SK-N-SH (cell line): ENCODE measurements around the gene ZMYND8. TPM values are rescaled to one million over a fixed set of nuclear protein-coding genes. Genes with fewer than 3 reads are reported as not detected.

ENCODE experiments used
- CTCF ChIA-PET: fragments of 300-600, 350-600 bp; formaldehyde crosslinking; extraction: SDS; loops from one replicate; lab custom pipeline; 2021; lab: Yijun Ruan, JAX
- POLR2A ChIA-PET: fragments of 350-600 bp; sonication (Branson Sonifier 250); formaldehyde crosslinking; extraction: SDS; loops from one replicate; lab custom pipeline; 2020; ENCODE audit warnings: antibody characterized with exemption, inconsistent platforms; lab: Yijun Ruan, JAX
- DNase-seq: peaks from one replicate; pipeline ENCODE4 v3.0.0; 2012
- H2AFZ ChIP-seq: fragments of 200-600 bp; sonication (generic); 2 replicates; pipeline ENCODE4 v1.8.1; 2016; ENCODE audit warnings: antibody characterized with exemption, mild to moderate bottlenecking, low read depth
- H3F3A ChIP-seq: fragments of 200-600 bp; sonication (generic); replicated peaks from 2 replicates; pipeline ENCODE3; 2016; ENCODE audit warnings: antibody characterized with exemption, mild to moderate bottlenecking; ENCODE audit not compliant: insufficient read depth
- H3K27ac ChIP-seq, 2 experiments: fragments of 200-500 bp in 1 of 2; fragments of 200-600 bp in 1 of 2; sonication (Bioruptor generic) in 1 of 2; sonication (generic), shearing (Covaris generic) in 1 of 2; 2 replicates each; pipeline versions ENCODE4 v1.5.1 to v1.6.1; 2014 to 2016; ENCODE audit warnings: low read depth in 2 of 2, inconsistent platforms in 1 of 2, low read length in 1 of 2, mild to moderate bottlenecking in 1 of 2, mixed read lengths in 1 of 2
- H3K27me3 ChIP-seq: fragments of 200-600 bp; sonication (generic), shearing (Covaris generic); 2 replicates; pipeline ENCODE4 v1.6.1; 2016; ENCODE audit warnings: mixed run types; ENCODE audit not compliant: insufficient read depth
- H3K36me3 ChIP-seq, 2 experiments: fragments of 200-500 bp in 1 of 2; fragments of 200-600 bp in 1 of 2; sonication (Bioruptor generic) in 1 of 2; sonication (generic) in 1 of 2; replicated peaks in 1 of 2; 2 replicates each; pipeline versions ENCODE3 to v1.5.1; 2014 to 2016; ENCODE audit warnings: low read length in 1 of 2, mild to moderate bottlenecking in 1 of 2; ENCODE audit not compliant: insufficient read depth in 2 of 2, control insufficient read depth in 1 of 2
- H3K4me1 ChIP-seq, 2 experiments: fragments of 200-500 bp in 1 of 2; fragments of 200-600 bp in 1 of 2; sonication (Bioruptor generic) in 1 of 2; sonication (generic), shearing (Covaris generic) in 1 of 2; 2 replicates each; pipeline versions ENCODE4 v1.5.1 to v1.6.1; 2014 to 2016; ENCODE audit warnings: low read depth in 1 of 2, low read length in 1 of 2, mixed run types in 1 of 2; ENCODE audit not compliant: insufficient read depth in 2 of 2, control insufficient read depth in 1 of 2
- H3K4me2 ChIP-seq: fragments of 200-600 bp; sonication (generic), shearing (Covaris generic); 2 replicates; pipeline ENCODE4 v1.6.1; 2017; ENCODE audit warnings: mixed run types
- H3K4me3 ChIP-seq, 2 experiments: fragments of 200-500 bp in 1 of 2; fragments of 200-600 bp in 1 of 2; sonication (Bioruptor generic) in 1 of 2; sonication (generic), shearing (Covaris generic) in 1 of 2; 2 replicates each; pipeline versions ENCODE4 v1.5.1 to v1.8.1; 2014 to 2016; ENCODE audit warnings: low read depth in 2 of 2, inconsistent platforms in 1 of 2, low read length in 1 of 2, mild to moderate bottlenecking in 1 of 2, mixed read lengths in 1 of 2, moderate library complexity in 1 of 2
- H3K79me2 ChIP-seq: fragments of 200-600 bp; sonication (generic); 2 replicates; pipeline ENCODE4 v1.8.1; 2017; ENCODE audit warnings: mild to moderate bottlenecking; ENCODE audit not compliant: insufficient read depth
- H3K9ac ChIP-seq: fragments of 200-600 bp; sonication (generic); 2 replicates; pipeline ENCODE4 v1.6.1; 2017; ENCODE audit warnings: mixed run types
- H3K9me2 ChIP-seq: fragments of 200-600 bp; sonication (generic); 2 replicates; pipeline ENCODE4 v1.6.1; 2017; ENCODE audit warnings: mixed run types
- H3K9me3 ChIP-seq: fragments of 200-600 bp; sonication (generic); 2 replicates; pipeline ENCODE4 v1.6.1; 2017; ENCODE audit warnings: mixed run types, mild to moderate bottlenecking, moderate library complexity
- H4K20me1 ChIP-seq: fragments of 200-600 bp; sonication (generic); 2 replicates; pipeline ENCODE4 v1.6.1; 2017; ENCODE audit warnings: mild to moderate bottlenecking, mixed run types; ENCODE audit not compliant: insufficient read depth
- CHD2 ChIP-seq: fragments of 150-350 bp; IDR thresholded peaks from 2 replicates; pipeline ENCODE4 v1.6.1; 2018; ENCODE audit warnings: low read length; ENCODE audit not compliant: partially characterized antibody
- CTCF ChIP-seq: fragments of 200-600 bp; sonication (generic); IDR thresholded peaks from 2 replicates; pipeline ENCODE4 v1.6.1; 2017; ENCODE audit warnings: antibody characterized with exemption, mild to moderate bottlenecking, moderate library complexity
- ELF1 ChIP-seq: IDR thresholded peaks from 2 replicates; pipeline ENCODE4 v1.4.0; 2012
- EP300 ChIP-seq, 2 experiments: IDR thresholded peaks; 2 replicates each; pipeline versions ENCODE4 v1.4.0 to v1.6.1; 2012; ENCODE audit warnings: borderline replicate concordance in 1 of 2, low read depth in 1 of 2, low read length in 1 of 2
- FOSL2 ChIP-seq: IDR thresholded peaks from 2 replicates; pipeline ENCODE4 v1.4.0; 2012; ENCODE audit warnings: low read depth, mild to moderate bottlenecking, moderate library complexity, borderline replicate concordance
- FOXJ3 ChIP-seq: sonication (generic); formaldehyde crosslinking; IDR thresholded peaks from 2 replicates; pipeline ENCODE4 v1.5.1; 2020; ENCODE audit warnings: mild to moderate bottlenecking, missing genetic modification reagents
- GABPA ChIP-seq: IDR thresholded peaks from 2 replicates; pipeline ENCODE4 v1.4.0; 2012; ENCODE audit warnings: low read depth, mild to moderate bottlenecking
- JUND ChIP-seq: IDR thresholded peaks from 2 replicates; pipeline ENCODE4 v1.4.0; 2012
- SIN3A ChIP-seq: IDR thresholded peaks from 2 replicates; pipeline ENCODE4 v1.6.1; 2012; ENCODE audit warnings: low read depth, mild to moderate bottlenecking, low read length, moderate library complexity, borderline replicate concordance
- ZBTB33 ChIP-seq: IDR thresholded peaks from 2 replicates; pipeline ENCODE4 v1.4.0; 2012; ENCODE audit warnings: low read depth, borderline replicate concordance
- WGBS: methylation state at CpG from one replicate; pipeline ENCODE4 v1.1.6; 2017; ENCODE audit warnings: low lambda C conversion rate; 5-methylcytosine and 5-hydroxymethylcytosine counted together
- polyA plus RNA-seq, 3 experiments: library from polyadenylated mRNA; depleted of rRNA; stranded (reverse); fragments of >200 nt; gene quantifications; 2 replicates each; pipeline ENCODE4 v1.2.3, GENCODE V29; 2012
- TF ChIP-seq, protein P1 (sequence below): IDR thresholded peaks from 2 replicates; pipeline ENCODE4; 2012

ZMYND8 gene
- polyA plus RNA-seq, 1 of the 3 experiments (the other 2 are of a cell fraction), result 25.3 TPM

- POLR2A ChIA-PET, result no interaction called here
- WGBS, result 88% methylated on average over 5 of the region's 5 CpGs
- H3K9me2 ChIP-seq, result no peaks in the 10 kb centered on the region
- no peak overlapping the region for H3K4me3 ChIP-seq
- H3K27me3 ChIP-seq, result no peaks in the 10 kb centered on the region
- peaks cover 41 to 53% of the 10 kb centered on the region in 2 experiments for H3K36me3 ChIP-seq
- DNase-seq, result no peak
- TF ChIP-seq CHD2 (no peak), JUND (no peak), FOSL2 (no peak), ZBTB33 (no peak), FOXJ3 (CRISPR knock-in tag) (no peak), EP300 (IDR thresholded peaks at IDR 0.05; ENCODE audit: borderline replicate concordance in 1 of 2, low read depth in 1 of 2, low read length in 1 of 2) (no peak), ELF1 (no peak), CTCF (no peak)
- TF ChIP-seq, protein P1, sequence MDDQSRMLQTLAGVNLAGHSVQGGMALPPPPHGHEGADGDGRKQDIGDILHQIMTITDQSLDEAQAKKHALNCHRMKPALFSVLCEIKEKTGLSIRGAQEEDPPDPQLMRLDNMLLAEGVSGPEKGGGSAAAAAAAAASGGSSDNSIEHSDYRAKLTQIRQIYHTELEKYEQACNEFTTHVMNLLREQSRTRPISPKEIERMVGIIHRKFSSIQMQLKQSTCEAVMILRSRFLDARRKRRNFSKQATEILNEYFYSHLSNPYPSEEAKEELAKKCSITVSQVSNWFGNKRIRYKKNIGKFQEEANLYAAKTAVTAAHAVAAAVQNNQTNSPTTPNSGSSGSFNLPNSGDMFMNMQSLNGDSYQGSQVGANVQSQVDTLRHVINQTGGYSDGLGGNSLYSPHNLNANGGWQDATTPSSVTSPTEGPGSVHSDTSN, result no peak
- TF ChIP-seq, all 33 proteins: peak for 0
- no peaks in the 10 kb centered on the region for H4K20me1 ChIP-seq
- no peak overlapping the region for H3K27ac ChIP-seq
- no peaks in the 10 kb centered on the region for H3K9me3 ChIP-seq
- peaks cover 8 to 16% of the 10 kb centered on the region in 2 experiments; a peak in 3 of 4 replicates for H3K4me1 ChIP-seq
- H3K79me2 ChIP-seq, result no peaks in the 10 kb centered on the region; the same call in 1 of the 2 replicates
- H3K9ac ChIP-seq, result no peak overlapping the region
- CTCF ChIA-PET, result interaction anchor here (1.9 to 2.5 kb wide), 3 partner anchors 8 to 156 kb away, joined by 7 to 13 read pairs (median 13); no protein-coding TSS in a partner anchor
- H2AFZ ChIP-seq, result no peak overlapping the region
- H3K4me2 ChIP-seq, result no peak overlapping the region
- peaks cover 20% of the 10 kb centered on the region for H3F3A ChIP-seq
These were observed 127.8 kb downstream of the ZMYND8 start for GRCh38 chr20:47228654-47229053.

DNA sequence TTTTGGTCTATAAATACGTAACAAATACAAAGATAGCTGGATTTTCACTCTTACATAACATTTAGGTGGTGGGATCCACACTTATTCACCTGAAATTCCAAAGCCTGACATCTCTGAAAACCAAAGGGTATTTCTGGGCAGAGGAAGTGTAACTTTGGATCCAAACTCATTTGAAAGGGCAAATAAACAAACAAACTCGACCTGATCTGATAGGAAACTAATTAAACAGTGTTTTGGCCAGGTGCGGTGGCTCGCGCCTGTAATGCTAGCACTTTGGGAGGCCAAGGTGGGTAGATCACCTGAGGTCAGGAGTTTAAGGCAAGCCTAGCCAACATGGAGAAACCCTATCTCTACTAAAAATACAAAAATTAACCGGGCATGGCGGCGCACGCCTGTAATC lies 128.9 kb downstream of the ZMYND8 start:
- H3K9me3 ChIP-seq, result no peaks in the 10 kb centered on the region
- no peak overlapping the region for H2AFZ ChIP-seq
- H3K4me3 ChIP-seq, result no peak overlapping the region
- ChIA-PET POLR2A (no interaction called here), CTCF (interaction anchor here (0.6 to 3.0 kb wide), 4 partner anchors 7 to 156 kb away, joined by 3 to 17 read pairs (median 13); no protein-coding TSS in a partner anchor)
- H3F3A ChIP-seq, result peaks cover 17% of the 10 kb centered on the region
- H3K27ac ChIP-seq, result no peak overlapping the region
- H3K9me2 ChIP-seq, result no peaks in the 10 kb centered on the region
- no peak for DNase-seq
- peaks cover 8 to 16% of the 10 kb centered on the region in 2 experiments; a peak in 3 of 4 replicates for H3K4me1 ChIP-seq
- no peaks in the 10 kb centered on the region for H4K20me1 ChIP-seq
- peaks cover 43 to 61% of the 10 kb centered on the region in 2 experiments for H3K36me3 ChIP-seq
- no peak for TF ChIP-seq GABPA
- no peak for TF ChIP-seq FOXJ3 (CRISPR knock-in tag)
- no peak for TF ChIP-seq SIN3A
- TF ChIP-seq EP300 (IDR thresholded peaks at IDR 0.05; ENCODE audit: borderline replicate concordance in 1 of 2, low read depth in 1 of 2, low read length in 1 of 2), result no peak
- 87% methylated on average over 9 of the region's 9 CpGs for WGBS
- H3K9ac ChIP-seq, result no peak overlapping the region
- no peaks in the 10 kb centered on the region for H3K27me3 ChIP-seq
- peaks cover 6% of the 10 kb centered on the region; the same call in 1 of the 2 replicates for H3K79me2 ChIP-seq
- no peak overlapping the region for H3K4me2 ChIP-seq
